Measurements from ENCODE around the gene GSTT4. TPM values are rescaled to one million over a fixed set of nuclear protein-coding genes. Genes with fewer than 3 reads are reported as not detected.

GSTT4 gene
- total RNA-seq, 1 experiment from 2014 or later = not detected

DNA sequence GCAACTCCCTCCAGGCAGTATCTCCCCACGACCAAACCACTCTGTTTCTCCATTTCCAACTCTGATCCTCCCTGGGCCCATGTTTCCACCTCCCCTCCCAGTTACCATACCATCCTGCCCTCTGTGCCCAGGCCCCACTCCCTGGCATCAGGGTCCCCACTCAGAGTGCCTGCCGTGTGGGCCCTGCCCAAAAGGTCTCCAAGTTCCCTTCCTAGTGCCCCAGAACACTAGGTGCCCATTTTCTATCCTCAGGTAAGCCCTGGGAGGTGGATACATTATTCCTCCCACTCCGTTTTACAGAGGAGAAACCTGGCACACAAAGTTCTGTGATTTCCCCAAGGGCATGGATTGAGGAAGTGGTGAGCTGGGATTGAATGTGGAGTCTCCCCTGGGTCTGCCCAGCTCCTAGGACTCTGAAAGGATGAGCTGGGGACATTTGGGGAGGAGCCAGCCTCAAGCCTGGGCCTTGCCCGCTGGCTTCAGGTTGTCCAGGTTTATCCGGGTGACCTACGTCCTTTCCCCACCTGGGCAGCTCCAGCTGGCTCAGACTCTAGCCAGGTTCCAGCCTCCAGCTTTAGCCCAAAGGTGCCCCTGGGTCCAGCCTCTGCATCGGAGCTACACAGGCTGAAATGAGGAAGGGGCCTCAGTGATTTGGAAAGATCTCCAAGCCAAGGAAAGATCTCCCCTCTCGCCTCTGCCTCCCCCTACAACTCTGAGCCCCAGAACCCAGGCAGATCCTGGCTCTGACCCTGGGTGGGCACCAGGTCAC, 2.2 kb upstream of the GSTT4 start:
- ChIA-PET CTCF (no interaction called here), POLR2A (ENCODE audit: unreplicated experiment) (no interaction called here)
- no TSS peak for BruUV-seq (replicated peaks)
- no peaks in the 10 kb centered on the region for H3K9me3 ChIP-seq (ENCODE audit: low read length)
- no peak overlapping the region for H3K4me2 ChIP-seq (ENCODE audit: low read length)
- H3K4me3 ChIP-seq (ENCODE audit: low read length) = no peak overlapping the region
- no peaks in the 10 kb centered on the region for H4K20me1 ChIP-seq (ENCODE audit: low read length)
- H3K36me3 ChIP-seq (ENCODE audit: low read depth, low read length) = no peaks in the 10 kb centered on the region
- no peak for TF ChIP-seq EZH2 (IDR thresholded peaks at IDR 0.05; ENCODE audit: low read length, unreplicated experiment)
- H2AFZ ChIP-seq (ENCODE audit: low read length) = no peak overlapping the region
- H3K27me3 ChIP-seq (ENCODE audit: low read length) = no peaks in the 10 kb centered on the region
- intact Hi-C loops (cut with micrococcal nuclease) = no loop called here
- no peaks in the 10 kb centered on the region for H3K9me2 ChIP-seq (replicated peaks; ENCODE audit: low read length)
- no peaks in the 10 kb centered on the region for H3K4me1 ChIP-seq (ENCODE audit: insufficient read depth, low read length)
- peaks cover 12% of the 10 kb centered on the region for H3K79me2 ChIP-seq (ENCODE audit: low read length)
- DNase-seq = no peak
- no peak overlapping the region for H3K27ac ChIP-seq (ENCODE audit: low read length)
- H3F3A ChIP-seq (ENCODE audit: low read length, unreplicated experiment) = no peaks in the 10 kb centered on the region
- H3K9ac ChIP-seq (ENCODE audit: low read length) = no peak overlapping the region
- no peak for ATAC-seq

DNA sequence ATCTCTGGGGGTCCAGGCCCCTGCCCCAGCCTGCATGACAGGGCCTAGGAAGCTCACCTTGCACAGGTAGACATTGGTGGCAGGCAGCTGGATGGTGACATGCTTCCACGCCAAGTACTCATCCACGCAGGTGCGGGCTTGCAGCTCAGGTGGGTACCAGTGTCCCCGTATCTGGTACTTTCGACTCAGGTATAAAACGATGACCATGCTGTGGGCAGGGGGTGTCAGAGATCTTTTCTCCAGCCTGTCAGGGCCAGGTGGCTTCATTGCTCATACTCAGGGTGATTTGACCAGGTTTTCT, 1.6 kb upstream of the GSTT4 start:
- H3K9ac ChIP-seq (ENCODE audit: low read length) = no peak overlapping the region
- H3F3A ChIP-seq (ENCODE audit: low read length, unreplicated experiment) = no peaks in the 10 kb centered on the region
- TF ChIP-seq, protein P1, sequence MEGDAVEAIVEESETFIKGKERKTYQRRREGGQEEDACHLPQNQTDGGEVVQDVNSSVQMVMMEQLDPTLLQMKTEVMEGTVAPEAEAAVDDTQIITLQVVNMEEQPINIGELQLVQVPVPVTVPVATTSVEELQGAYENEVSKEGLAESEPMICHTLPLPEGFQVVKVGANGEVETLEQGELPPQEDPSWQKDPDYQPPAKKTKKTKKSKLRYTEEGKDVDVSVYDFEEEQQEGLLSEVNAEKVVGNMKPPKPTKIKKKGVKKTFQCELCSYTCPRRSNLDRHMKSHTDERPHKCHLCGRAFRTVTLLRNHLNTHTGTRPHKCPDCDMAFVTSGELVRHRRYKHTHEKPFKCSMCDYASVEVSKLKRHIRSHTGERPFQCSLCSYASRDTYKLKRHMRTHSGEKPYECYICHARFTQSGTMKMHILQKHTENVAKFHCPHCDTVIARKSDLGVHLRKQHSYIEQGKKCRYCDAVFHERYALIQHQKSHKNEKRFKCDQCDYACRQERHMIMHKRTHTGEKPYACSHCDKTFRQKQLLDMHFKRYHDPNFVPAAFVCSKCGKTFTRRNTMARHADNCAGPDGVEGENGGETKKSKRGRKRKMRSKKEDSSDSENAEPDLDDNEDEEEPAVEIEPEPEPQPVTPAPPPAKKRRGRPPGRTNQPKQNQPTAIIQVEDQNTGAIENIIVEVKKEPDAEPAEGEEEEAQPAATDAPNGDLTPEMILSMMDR (conservative IDR thresholded peaks at IDR 0.05; ENCODE audit: low read depth, low read length) = no peak
- TF ChIP-seq EZH2 (IDR thresholded peaks at IDR 0.05; ENCODE audit: low read length, unreplicated experiment) (no peak), EZH2phosphoT487 (IDR thresholded peaks at IDR 0.05; ENCODE audit: borderline replicate concordance, low read length) (no peak)
- no peaks in the 10 kb centered on the region for H3K9me3 ChIP-seq (ENCODE audit: low read length)
- no peaks in the 10 kb centered on the region for H3K36me3 ChIP-seq (ENCODE audit: low read depth, low read length)
- ATAC-seq (no peak), DNase-seq (no peak)
- no peaks in the 10 kb centered on the region for H4K20me1 ChIP-seq (ENCODE audit: low read length)
- H3K9me2 ChIP-seq (replicated peaks; ENCODE audit: low read length) = no peaks in the 10 kb centered on the region
- H2AFZ ChIP-seq (ENCODE audit: low read length) = no peak overlapping the region
- CTCF ChIA-PET = no interaction called here
- H3K4me1 ChIP-seq (ENCODE audit: insufficient read depth, low read length) = no peaks in the 10 kb centered on the region
- POLR2A ChIA-PET (ENCODE audit: unreplicated experiment) = no interaction called here
- H3K27ac ChIP-seq (ENCODE audit: low read length) = no peak overlapping the region
- H3K79me2 ChIP-seq (ENCODE audit: low read length) = peaks cover 6% of the 10 kb centered on the region
- intact Hi-C loops (cut with micrococcal nuclease) = no loop called here
- no peak overlapping the region for H3K4me3 ChIP-seq (ENCODE audit: low read length)
- no peaks in the 10 kb centered on the region for H3K27me3 ChIP-seq (ENCODE audit: low read length)
- BruUV-seq (replicated peaks) = no TSS peak
- H3K4me2 ChIP-seq (ENCODE audit: low read length) = no peak overlapping the region

DNA sequence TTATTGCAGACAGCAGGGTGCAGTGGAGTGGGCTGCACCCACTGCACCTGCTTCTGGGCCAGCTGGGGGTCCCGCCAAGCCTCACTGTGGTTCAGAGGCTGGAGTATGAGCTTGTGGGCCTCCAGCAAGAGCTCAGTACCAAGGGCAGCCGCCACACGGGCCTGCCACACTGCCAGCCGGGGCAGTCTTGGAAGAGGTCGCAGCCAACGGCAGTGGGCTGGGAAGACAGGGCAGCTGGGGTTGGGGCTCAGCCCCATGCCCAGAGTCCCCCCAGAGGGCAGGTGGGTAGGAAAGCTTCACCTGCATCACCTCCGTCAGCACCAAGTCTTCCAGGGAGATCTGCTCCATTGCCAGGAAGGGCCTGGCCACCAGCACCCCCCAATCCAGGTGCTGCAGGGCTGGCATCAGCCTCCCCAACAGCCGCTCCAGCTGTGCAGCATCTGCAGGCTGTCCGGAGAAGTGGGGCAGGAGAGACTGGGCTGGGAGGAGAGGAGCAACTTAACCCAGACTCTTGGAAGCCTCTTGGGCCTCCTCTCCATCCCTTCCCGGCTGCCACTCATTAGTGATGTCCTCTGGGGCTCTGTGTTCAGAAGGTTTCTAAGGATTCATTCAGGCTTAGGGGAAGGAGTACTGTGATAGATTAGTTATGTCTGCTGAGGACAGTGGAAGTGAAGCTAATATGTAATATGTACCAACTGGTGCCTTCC, 1.1 kb upstream of the GSTT4 start:
- H3F3A ChIP-seq (ENCODE audit: low read length, unreplicated experiment) = no peaks in the 10 kb centered on the region
- H3K79me2 ChIP-seq (ENCODE audit: low read length) = peaks cover 1% of the 10 kb centered on the region
- H3K9me2 ChIP-seq (replicated peaks; ENCODE audit: low read length) = no peaks in the 10 kb centered on the region
- no peaks in the 10 kb centered on the region for H3K36me3 ChIP-seq (ENCODE audit: low read depth, low read length)
- intact Hi-C loops (cut with micrococcal nuclease) = no loop called here
- H3K9ac ChIP-seq (ENCODE audit: low read length) = no peak overlapping the region
- no peaks in the 10 kb centered on the region for H3K9me3 ChIP-seq (ENCODE audit: low read length)
- ChIA-PET POLR2A (ENCODE audit: unreplicated experiment) (no interaction called here), CTCF (no interaction called here)
- DNase-seq = no peak
- no peak for ATAC-seq
- BruUV-seq (replicated peaks) = no TSS peak
- H4K20me1 ChIP-seq (ENCODE audit: low read length) = no peaks in the 10 kb centered on the region
- no peaks in the 10 kb centered on the region for H3K27me3 ChIP-seq (ENCODE audit: low read length)
- no peak overlapping the region for H2AFZ ChIP-seq (ENCODE audit: low read length)
- TF ChIP-seq EZH2phosphoT487 (IDR thresholded peaks at IDR 0.05; ENCODE audit: borderline replicate concordance, low read length) (no peak), EZH2 (IDR thresholded peaks at IDR 0.05; ENCODE audit: low read length, unreplicated experiment) (no peak)
- TF ChIP-seq, protein P1 (conservative IDR thresholded peaks at IDR 0.05; ENCODE audit: low read depth, low read length) = no peak
- no peak overlapping the region for H3K27ac ChIP-seq (ENCODE audit: low read length)
- H3K4me3 ChIP-seq (ENCODE audit: low read length) = no peak overlapping the region
- no peak overlapping the region for H3K4me2 ChIP-seq (ENCODE audit: low read length)
- no peaks in the 10 kb centered on the region for H3K4me1 ChIP-seq (ENCODE audit: insufficient read depth, low read length)
